Measurements from ENCODE around the gene SGCA.

Gene SGCA

DNA sequence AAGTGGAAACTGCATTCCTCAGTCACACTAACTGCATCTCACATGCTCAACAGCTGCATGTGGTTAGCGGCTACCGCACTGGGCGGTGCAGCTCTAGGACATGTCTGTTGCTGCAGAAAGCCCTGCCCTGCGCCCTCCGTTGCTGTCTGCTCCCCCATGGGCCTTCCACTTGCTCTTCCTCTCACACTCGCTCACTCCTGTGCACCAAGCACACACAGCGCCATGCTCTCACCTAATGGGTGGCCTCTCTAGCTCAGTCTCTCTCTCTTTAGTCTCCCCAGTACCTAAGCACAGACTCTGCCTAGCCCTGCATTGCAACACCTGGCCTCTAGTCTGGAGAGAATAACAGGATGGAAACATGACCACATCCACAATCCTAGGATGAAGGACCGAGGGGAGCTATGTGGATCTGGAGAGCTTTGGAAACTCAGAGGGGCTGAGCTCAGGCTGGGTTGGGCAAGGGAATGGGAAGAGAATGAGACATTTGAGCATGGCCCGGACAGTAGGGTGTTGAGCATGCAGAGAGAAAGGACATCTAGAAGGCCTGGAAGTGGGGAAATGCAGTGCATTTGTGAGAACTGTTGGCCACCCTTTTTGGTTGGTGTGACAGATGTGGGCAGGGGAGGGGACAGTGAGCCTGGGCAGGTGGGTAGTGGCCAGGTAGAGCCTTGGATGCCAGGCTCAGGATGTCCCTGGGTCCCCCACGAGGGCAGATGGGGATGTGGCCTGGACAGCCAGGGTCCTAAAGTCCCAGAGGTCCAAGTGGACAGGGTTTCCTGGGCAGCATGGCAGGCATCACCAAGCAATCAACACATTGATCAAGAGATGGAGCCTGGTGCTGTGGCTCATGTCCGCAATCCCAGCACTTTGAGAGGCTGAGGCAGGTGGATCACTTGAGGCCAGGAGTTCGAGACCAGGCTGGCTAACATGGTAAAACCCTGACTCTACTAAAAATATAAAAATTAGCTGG lies 16.1 kb downstream of the SGCA start:
- DNase-seq (ENCODE audit: low read depth in 3 of 3, low spot score in 1 of 3): no peak

DNA sequence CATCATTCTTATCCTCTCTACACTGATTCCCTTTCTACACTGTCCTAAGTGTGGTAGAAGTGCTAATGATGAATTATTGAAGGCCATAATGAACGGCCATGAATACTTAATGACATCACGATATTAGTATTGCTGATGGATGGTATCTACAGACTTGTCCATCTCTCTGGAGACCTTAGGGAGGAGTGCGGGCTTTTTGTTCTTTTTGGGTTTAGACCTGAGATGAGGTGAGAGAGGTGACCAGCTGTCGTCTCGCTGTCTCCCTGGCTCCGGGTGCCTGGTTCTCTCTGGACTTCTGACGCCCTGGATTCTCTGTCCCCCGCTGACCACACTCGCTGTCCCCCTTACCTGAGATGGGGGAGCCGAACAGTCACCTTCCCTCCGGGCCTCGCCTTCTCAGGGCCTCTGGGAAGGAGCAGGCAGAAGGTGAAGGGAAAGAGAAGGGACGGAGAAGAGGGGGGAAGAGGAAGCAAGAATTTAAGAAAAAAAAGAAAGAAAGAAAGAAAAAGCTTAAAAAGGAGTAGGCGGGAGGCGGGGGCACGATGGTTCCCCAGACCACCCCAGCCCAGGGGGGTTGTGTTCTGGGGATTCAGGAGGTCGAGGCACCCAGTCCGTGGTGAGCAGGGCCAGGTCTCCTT lies 17.1 kb downstream of the SGCA start:
- no peak for DNase-seq (ENCODE audit: low read depth in 3 of 3, low spot score in 1 of 3)

DNA sequence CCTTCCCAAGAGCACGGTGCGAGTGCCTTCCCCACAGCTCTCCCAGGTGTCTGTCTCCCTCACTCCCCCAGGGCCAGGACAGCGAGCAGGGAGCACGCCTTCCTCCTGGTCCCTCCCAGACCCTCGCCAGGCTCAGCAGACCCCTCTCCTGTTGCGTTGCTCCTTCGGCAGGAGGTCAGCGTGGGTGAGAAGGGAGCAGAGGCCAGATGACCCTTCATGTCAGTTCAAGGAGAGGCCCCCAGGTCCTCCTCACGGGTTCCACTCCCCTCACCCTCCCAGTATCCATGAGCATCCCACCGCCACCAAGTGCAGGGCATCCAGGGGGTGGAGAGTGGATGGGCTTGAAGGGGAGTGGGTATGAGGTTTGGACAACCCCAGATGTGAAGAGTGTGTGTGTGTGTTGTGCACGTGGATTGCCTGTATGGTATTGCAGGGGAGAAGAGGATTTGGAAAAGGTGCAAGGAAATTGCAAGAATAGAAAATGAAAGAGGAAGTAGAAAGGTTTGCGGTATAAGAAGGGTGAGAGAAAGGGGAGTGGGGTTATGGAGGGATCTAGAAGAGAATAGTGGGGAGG lies 17.7 kb downstream of the SGCA start:
- DNase-seq (ENCODE audit: low read depth in 3 of 3, low spot score in 1 of 3): no peak

DNA sequence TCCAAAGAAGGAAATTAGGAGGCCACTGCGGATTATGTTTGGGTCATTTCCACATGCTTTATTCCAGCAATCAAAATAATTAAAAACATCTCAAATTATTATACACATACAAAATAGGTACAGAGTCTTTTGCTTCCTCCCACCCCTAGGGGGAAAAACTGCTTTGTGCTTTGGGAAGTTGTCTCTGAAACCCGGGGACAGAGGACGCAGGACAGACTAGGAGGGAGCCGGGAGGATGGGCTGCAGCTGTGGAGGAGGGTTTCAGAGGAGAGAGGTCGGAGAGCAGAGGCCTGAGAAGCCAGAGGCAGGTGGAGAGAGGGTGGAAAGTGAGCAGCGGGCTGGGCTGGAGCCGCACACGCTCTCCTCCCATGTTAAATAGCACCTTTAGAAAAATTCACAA lies 18.3 kb downstream of the SGCA start:
- no peak for DNase-seq (ENCODE audit: low read depth in 3 of 3, low spot score in 1 of 3)

DNA sequence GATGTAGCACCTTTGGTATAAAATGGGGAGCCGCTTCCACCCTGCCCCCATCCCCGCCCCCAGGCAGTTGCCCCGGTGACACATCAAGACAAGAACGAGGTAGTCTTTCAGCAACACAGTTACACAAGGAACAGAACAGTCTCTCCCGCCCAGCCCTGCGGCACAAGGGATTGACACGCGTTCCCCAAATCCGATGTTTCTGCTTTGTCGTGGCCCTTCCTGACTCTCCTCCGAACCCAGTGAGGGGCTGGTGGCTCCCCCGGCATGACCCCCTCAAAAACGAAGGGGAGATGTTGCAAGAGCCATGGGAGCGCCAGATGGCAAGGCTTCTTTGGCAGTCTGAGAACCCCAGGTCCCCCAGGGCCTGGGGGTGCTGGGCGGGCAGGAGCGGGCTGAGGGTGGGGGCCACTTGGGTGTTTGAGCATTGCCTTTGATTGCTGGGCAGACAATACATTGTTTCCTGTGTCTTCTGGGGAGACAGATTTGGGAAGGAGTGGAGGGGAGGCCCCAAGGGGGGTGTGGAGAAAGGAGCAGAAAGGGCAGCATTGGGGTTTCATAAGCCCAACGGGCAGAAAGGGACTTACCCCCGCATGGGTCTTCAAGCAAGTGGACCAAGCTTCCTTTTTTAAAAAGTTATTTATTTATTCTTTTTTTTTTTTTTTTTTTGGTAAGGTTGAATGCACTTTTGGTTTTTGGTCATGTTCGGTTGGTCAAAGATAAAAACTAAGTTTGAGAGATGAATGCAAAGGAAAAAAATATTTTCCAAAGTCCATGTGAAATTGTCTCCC lies 19.0 kb downstream of the SGCA start:
- no peak for DNase-seq (ENCODE audit: low read depth in 3 of 3, low spot score in 1 of 3)

DNA sequence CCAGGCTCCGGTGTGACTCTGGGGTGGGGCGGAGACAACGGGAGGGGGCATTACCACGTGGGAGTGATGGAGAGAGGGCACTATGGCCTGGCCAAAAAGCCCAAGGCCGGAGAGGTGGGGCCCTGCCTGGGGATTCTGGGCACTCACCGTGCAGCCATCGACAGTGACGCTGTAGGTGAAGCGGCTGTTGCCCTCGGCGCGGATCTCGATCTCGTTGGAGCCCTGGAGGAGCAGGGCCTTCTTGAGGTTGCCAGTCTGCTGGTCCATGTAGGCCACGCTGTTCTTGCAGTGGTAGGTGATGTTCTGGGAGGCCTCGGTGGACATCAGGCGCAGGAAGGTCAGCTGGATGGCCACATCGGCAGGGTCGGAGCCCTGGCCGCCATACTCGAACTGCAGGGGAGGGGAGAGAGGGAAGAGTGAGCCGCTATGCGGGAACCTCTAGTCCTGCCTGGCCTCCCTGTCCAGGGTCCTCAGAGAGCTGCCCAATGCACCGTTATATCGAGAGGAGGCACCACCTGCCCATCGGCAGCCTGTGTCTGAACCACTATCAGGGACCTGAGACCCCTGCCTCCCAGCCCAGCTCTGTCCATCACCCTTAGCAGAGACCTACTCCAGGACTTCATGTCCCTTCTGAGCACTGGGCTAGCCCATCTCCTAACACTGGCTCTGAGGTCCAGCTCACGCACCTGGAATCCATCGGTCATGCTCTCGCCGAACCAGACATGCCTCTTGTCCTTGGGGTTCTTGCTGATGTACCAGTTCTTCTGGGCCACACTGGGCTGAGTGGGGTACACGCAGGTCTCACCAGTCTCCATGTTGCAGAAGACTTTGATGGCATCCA lies 20.0 kb downstream of the SGCA start:
- no peak for DNase-seq (ENCODE audit: low read depth in 3 of 3, low spot score in 1 of 3)

DNA sequence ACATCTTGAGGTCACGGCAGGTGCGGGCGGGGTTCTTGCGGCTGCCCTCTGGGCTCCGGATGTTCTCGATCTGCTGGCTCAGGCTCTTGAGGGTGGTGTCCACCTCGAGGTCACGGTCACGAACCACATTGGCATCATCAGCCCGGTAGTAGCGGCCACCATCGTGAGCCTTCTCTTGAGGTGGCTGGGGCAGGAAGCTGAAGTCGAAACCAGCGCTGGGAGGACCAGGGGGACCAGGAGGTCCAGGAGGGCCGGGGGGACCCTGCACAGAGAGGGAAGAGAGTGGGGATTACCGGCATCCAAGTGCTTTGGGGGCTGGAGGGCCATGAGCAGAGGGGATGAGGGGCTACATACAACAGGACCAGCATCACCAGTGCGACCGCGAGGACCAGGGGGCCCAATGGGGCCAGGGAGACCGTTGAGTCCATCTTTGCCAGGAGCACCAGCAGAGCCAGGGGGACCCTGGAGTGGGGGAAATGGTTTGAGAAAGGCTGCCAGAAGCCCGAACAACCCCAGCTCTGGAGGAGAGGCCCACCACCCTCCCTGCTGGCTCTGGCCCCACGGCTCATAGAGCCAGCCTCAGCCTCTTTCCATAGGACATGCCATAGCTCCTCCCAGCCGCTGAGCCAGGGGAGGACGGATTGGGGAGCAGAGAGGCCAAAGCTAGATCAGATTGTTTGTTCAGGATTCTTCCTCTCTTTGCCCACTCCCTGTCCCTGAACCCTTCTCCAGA lies 21.0 kb downstream of the SGCA start:
- DNase-seq (ENCODE audit: low read depth in 3 of 3, low spot score in 1 of 3): no peak

DNA sequence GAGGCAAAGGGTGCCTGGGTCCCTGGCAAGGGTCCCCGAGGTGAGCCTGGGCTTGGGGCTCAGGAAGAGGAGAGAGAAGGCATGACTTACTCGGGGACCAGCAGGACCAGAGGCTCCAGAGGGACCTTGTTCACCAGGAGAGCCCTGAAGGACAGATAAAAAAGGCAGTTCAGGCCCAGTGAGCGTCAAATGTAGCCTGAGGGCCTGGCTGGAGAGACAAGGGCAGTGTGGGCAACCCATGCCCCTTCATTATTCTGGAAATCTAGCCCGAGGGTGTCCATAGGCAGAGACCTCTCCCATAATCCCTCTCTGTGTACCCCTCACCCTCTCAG lies 21.6 kb downstream of the SGCA start:
- no peak for DNase-seq (ENCODE audit: low read depth in 3 of 3, low spot score in 1 of 3)

DNA sequence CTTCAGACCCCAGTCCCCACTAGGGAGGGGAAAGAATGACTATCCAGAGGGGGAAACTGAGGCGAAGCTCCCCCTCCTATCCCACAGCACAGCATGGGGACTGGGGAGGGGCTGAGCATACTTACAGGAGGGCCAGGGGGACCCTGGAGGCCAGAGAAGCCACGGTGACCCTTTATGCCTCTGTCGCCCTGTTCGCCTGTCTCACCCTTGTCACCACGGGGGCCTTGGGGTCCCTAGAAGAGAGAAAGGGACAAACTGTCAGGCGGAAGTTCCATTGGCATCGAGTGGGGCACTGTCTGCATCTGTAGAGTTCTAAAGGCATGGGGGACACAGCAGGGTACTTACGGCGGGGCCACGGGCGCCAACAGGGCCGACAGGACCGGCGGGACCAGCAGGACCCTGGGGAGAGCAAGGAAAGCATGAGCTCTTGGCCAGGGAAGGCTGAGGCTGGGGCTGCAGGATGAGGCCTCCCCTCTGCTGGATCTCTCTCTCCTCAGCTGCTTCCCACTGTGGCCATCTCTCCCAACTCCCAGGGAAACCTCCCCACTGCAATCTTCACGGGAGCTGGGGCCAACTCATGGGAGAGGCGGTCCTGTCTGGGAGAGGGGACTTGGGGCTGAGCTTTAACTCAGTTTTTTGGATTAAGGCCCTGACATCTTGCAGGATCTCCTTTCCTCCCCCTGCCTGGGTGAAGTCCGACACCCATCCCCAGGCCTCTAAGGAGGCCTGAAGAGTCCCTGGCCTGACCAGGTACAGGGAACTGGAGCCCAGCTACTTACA lies 22.1 kb downstream of the SGCA start:
- no peak for DNase-seq (ENCODE audit: low read depth in 3 of 3, low spot score in 1 of 3)

DNA sequence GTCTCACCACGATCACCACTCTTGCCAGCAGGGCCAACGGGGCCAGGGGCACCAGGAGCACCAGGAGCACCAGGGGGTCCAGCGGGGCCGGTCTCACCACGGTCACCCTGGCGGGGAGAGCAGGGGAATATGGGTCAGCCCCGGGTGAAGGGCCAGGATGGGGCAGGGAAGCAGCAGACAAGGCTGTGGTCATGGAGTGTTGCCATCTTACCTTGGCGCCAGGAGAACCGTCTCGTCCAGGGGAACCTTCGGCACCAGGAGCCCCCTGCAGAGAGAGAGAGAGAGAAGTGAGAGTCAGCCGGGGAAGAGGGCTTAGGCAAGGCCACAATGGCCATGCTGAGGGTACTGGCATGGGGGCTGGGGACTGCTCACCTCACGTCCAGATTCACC lies 22.7 kb downstream of the SGCA start:
- DNase-seq (ENCODE audit: low read depth in 3 of 3, low spot score in 1 of 3): no peak

DNA sequence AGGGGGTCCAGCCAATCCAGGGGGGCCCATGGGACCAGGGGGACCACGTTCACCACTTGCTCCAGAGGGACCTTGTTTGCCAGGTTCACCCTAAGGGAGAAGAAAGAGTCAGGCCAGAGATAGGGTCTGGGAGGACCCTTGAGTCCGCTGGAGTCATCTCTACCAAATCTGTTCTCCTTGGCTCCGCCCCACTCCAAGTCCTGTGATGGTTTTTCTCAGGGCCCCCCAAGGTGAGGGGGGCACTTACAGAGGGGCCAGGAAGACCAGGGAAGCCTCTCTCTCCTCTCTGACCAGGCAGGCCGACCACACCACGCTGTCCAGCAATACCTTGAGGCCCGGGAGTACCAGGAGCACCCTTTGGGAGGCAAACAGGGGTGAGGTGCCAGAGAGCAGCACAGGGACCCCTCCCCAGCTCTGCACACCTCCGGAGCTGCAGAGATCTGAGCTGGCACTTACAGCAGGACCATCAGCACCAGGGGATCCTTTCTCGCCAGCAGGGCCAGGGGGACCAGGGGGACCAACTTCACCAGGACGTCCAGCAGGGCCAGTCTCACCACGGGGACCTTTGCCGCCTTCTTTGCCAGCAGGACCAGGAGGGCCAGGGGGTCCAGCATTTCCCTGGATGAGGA lies 23.2 kb downstream of the SGCA start:
- DNase-seq (ENCODE audit: low read depth in 3 of 3, low spot score in 1 of 3): no peak

DNA sequence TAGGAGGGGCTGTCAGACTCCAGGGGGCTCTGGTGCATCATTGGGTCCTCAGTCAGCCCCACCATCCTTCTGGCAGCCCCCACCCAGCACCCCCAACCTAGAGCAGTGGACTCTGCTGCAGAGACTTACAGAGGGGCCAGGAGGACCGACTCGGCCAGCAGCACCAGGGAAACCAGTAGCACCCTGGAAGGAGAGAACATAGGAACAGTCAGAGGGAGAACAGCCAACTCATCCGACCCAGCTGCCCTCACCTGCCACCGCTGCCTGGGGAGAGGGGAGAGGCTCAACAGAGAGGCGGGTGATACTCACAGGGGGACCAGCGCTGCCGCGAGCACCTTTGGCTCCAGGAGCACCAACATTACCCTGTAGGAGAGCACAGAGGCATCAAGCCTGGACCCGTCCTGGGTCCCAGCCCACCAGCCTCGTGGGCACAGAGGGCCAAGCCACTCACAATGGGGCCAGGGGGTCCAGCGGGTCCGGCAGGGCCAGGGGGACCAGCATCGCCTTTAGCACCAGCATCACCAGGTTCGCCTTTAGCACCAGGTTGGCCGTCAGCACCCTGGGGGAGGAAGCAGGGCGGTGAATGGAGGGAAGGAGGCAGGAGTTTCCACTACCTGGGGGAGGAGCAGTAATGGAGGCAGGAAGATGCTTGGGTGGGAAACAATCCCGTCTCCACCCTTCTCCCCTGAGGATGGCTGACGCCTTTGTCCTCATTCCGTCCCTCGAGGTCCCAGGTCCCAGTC lies 23.9 kb downstream of the SGCA start:
- DNase-seq (ENCODE audit: low read depth in 3 of 3, low spot score in 1 of 3): no peak

DNA sequence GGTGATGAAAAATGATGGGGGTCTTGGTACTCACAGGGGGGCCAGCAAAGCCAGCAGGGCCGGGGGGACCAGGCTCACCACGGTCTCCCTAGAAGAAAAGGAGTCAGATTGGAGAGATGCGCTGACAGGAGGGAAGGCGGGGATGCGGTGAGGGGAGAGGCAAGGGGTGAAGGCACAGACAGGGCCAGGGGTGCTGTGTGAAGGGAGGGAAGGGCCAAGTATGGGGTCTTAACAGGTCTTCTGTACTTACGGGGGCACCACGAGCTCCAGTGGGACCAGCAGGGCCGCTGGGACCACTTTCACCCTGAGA lies 24.4 kb downstream of the SGCA start:
- DNase-seq (ENCODE audit: low read depth in 3 of 3, low spot score in 1 of 3): no peak

DNA sequence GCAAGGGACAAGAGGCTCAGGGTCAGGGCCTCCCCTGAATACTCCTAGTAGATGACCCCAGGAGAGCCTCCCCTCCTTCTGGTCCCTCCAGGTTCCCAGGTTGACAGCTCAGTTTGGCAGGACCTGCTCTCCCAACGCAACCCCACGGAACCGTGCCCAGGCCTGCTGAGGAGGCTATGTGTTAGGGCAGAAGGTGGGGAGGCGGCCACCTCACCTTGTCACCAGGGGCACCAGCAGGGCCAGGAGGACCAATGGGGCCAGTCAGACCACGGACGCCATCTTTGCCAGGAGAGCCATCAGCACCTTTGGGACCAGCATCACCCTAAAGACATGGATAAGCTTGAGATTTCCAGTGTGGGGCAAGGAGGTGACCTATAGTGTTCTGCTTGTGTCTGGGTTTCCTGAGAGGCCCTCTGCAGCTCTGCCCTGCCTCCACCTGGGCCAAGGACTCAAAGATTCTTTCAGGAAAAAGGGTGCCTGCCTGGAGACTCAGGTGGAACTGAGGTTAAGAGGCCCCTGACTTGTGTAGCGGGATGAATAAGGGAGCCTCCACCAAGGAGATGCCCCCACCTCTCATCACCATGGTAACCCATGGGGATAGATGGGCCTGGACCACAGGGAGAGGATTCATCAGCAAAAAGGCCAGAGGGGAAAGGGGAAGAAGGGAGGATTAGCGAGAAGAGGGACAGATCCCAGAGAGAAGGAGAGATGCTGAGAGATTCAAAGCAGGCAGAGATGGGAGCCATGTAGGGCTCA lies 25.0 kb downstream of the SGCA start:
- DNase-seq (ENCODE audit: low read depth in 3 of 3, low spot score in 1 of 3): no peak

DNA sequence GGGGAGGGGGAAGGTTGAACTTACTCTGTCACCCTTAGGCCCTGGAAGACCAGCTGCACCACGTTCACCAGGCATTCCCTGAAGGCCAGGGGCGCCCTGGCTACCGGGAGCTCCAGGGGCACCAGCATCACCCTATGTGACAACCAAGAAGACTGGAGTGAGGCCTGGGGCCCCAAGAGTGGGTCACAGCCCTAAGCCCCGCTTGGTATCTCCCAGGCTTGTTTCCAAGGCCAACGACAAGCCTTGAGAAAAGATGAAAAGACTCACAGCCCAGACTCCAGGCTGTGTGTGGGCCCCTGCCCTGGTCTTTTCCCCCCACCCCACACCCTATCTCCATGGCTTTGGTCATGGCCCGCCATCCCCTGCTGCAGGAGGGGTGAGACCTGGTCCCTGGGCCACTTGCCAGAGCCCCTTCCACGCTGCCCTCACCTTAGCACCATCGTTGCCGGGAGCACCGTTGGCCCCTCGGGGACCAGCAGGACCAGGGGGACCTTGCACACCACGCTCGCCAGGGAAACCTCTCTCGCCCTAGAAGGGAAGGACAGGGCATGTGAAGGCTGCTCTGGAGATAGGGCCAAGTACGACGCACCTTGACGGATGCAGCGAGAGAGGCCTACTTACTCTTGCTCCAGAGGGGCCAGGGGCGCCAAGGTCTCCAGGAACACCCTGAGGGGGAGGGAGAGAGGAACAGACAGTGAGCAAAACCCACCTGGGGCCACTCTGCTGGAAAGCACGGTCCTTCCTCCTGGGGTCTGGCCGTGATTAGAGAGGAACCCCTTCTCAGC lies 25.7 kb downstream of the SGCA start:
- DNase-seq (ENCODE audit: low read depth in 3 of 3, low spot score in 1 of 3): no peak

DNA sequence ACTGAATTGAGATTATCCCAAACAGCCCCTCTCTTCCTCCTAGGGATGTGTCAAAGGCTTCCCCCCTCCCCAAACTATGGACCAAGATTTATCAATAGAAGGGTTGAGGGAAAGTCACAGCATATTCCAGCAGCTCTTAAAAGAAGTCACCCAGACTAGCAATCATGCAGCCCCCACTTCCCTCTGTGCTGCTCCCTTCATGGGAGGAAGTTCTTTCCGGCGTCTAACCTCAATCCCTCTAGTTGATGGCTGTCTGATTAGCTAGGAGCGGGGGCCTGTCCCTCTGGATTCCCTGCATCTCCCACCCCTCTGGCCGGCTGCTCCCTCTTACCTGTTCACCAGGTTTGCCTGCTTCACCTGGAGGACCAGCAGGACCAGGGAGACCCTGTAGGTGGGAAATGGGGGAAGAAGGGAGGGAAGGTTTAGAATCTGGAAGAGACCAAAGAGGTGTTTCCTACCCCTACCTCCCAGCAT lies 26.4 kb downstream of the SGCA start:
- no peak for DNase-seq (ENCODE audit: low read depth in 3 of 3, low spot score in 1 of 3)
